Liver (tissue), 9 donors: ENCODE data around the gene ACVR2A. TPM values are rescaled to one million over a fixed set of nuclear protein-coding genes. Genes with fewer than 3 reads are reported as not detected.

Experiments
- DNase-seq: peaks from one replicate; pipeline ENCODE4 v3.0.0-alpha.2; 2017; ENCODE audit warnings: low spot score
- H3K27ac ChIP-seq, 2 donors: one replicate each; pipeline ENCODE4 v1.7.0; 2013; ENCODE audit warnings: inconsistent platforms in 2 of 2, low read length in 2 of 2, control low read depth in 1 of 2, low read depth in 1 of 2, mild to moderate bottlenecking in 1 of 2
- H3K27me3 ChIP-seq, 4 donors: one replicate each; pipeline versions ENCODE4 v1.6.1 to v1.7.0; 2013; ENCODE audit warnings: low read length in 3 of 4, inconsistent platforms in 1 of 4, mild to moderate bottlenecking in 1 of 4, moderate library complexity in 1 of 4; ENCODE audit not compliant: control insufficient read depth in 4 of 4, insufficient read depth in 4 of 4
- H3K36me3 ChIP-seq, 4 donors: one replicate each; pipeline versions ENCODE4 v1.6.1 to v1.7.0; 2013; ENCODE audit warnings: low read length in 3 of 4, mild to moderate bottlenecking in 3 of 4, low read depth in 1 of 4, moderate library complexity in 1 of 4; ENCODE audit not compliant: control insufficient read depth in 4 of 4, insufficient read depth in 3 of 4
- H3K4me1 ChIP-seq, 4 donors: one replicate each; pipeline versions ENCODE4 v1.6.1 to v1.7.0; 2013; ENCODE audit warnings: low read length in 3 of 4, mild to moderate bottlenecking in 3 of 4, moderate library complexity in 1 of 4; ENCODE audit not compliant: control insufficient read depth in 4 of 4, insufficient read depth in 4 of 4
- H3K4me3 ChIP-seq, 3 donors: one replicate each; pipeline versions ENCODE4 v1.6.1 to v1.7.0; 2013; ENCODE audit warnings: low read length in 3 of 3, control low read depth in 1 of 3, low read depth in 1 of 3, mild to moderate bottlenecking in 1 of 3
- H3K9ac ChIP-seq, 2 donors: one replicate each; pipeline ENCODE4 v1.7.0; 2013; ENCODE audit warnings: low read length in 2 of 2, mild to moderate bottlenecking in 2 of 2, moderate library complexity in 2 of 2, control low read depth in 1 of 2, low read depth in 1 of 2
- H3K9me3 ChIP-seq, 4 donors: one replicate each; pipeline versions ENCODE4 v1.6.1 to v1.7.0; 2013; ENCODE audit warnings: low read length in 3 of 4; ENCODE audit not compliant: control insufficient read depth in 4 of 4
- ATF3 ChIP-seq: IDR thresholded peaks from 2 replicates; pipeline ENCODE4 v1.6.1; 2016; ENCODE audit warnings: antibody characterized with exemption
- CTCF ChIP-seq: fragments of 150-350 bp; IDR thresholded peaks from 2 replicates; pipeline ENCODE4 v1.5.1; 2017; ENCODE audit warnings: improper control_type of control experiment, low read depth, low read length; ENCODE audit not compliant: missing input control
- EGR1 ChIP-seq, 2 donors: IDR thresholded peaks; 2 replicates each; pipeline ENCODE4 v1.6.1; 2016 to 2018; ENCODE audit warnings: antibody characterized with exemption in 2 of 2, low read depth in 2 of 2
- FOXA1 ChIP-seq: IDR thresholded peaks from 2 replicates; pipeline ENCODE4 v1.6.1; 2016; ENCODE audit warnings: antibody characterized with exemption
- FOXA2 ChIP-seq: IDR thresholded peaks from 2 replicates; pipeline ENCODE4 v1.6.1; 2016; ENCODE audit warnings: antibody characterized with exemption
- GABPA ChIP-seq, 2 donors: IDR thresholded peaks in 1 of 2; conservative IDR thresholded peaks in 1 of 2; 2 replicates each; pipeline ENCODE4 v1.6.1; 2016; ENCODE audit warnings: antibody characterized with exemption in 2 of 2, mild to moderate bottlenecking in 1 of 2, moderate library complexity in 1 of 2
- HNF4A ChIP-seq, 2 donors: conservative IDR thresholded peaks; 2 replicates each; pipeline ENCODE4 v1.6.1; 2016; ENCODE audit warnings: antibody characterized with exemption in 2 of 2, mild to moderate bottlenecking in 2 of 2
- HNF4G ChIP-seq: IDR thresholded peaks from 2 replicates; pipeline ENCODE4 v1.6.1; 2016; ENCODE audit warnings: antibody characterized with exemption
- JUND ChIP-seq, 2 donors: IDR thresholded peaks; 2 replicates each; pipeline ENCODE4 v1.6.1; 2016; ENCODE audit warnings: antibody characterized with exemption in 2 of 2
- MAX ChIP-seq: IDR thresholded peaks from 2 replicates; pipeline ENCODE4 v1.6.1; 2016; ENCODE audit warnings: antibody characterized with exemption
- NR2F2 ChIP-seq: IDR thresholded peaks from 2 replicates; pipeline ENCODE4 v1.6.1; 2016; ENCODE audit warnings: antibody characterized with exemption
- RAD21 ChIP-seq, 2 donors: IDR thresholded peaks; 2 replicates each; pipeline ENCODE4 v1.6.1; 2016; ENCODE audit warnings: antibody characterized with exemption in 2 of 2, mild to moderate bottlenecking in 2 of 2
- REST ChIP-seq: IDR thresholded peaks from 2 replicates; pipeline ENCODE4 v1.6.1; 2016; ENCODE audit warnings: antibody characterized with exemption, mild to moderate bottlenecking
- RXRA ChIP-seq, 2 donors: IDR thresholded peaks; 2 replicates each; pipeline ENCODE4 v1.6.1; 2017 to 2018; ENCODE audit warnings: antibody characterized with exemption in 2 of 2, mild to moderate bottlenecking in 1 of 2
- SP1 ChIP-seq: IDR thresholded peaks from 2 replicates; pipeline ENCODE4 v1.6.1; 2018; ENCODE audit warnings: antibody characterized with exemption, mild to moderate bottlenecking
- TAF1 ChIP-seq: conservative IDR thresholded peaks from 2 replicates; pipeline ENCODE4 v1.6.1; 2016; ENCODE audit warnings: antibody characterized with exemption, mild to moderate bottlenecking
- YY1 ChIP-seq: IDR thresholded peaks from 2 replicates; pipeline ENCODE4 v1.6.1; 2016; ENCODE audit warnings: antibody characterized with exemption, mild to moderate bottlenecking
- ZBTB33 ChIP-seq: IDR thresholded peaks from 2 replicates; pipeline ENCODE4 v1.6.1; 2016; ENCODE audit warnings: antibody characterized with exemption
- WGBS: extraction: QIAGEN DNeasy Blood & Tissue Kit; methylation state at CpG from one replicate; pipeline ENCODE4 v1.1.7; 2013; 5-methylcytosine and 5-hydroxymethylcytosine counted together
- polyA plus RNA-seq, 2 donors: library from polyadenylated mRNA; stranded (reverse) in 1 of 2; unstranded in 1 of 2; fragments of 200-250 nt in 1 of 2; fragments of >200 nt in 1 of 2; fragmentation: Nextera tagmentation in 1 of 2; extraction: Ambion mirVana in 1 of 2; gene quantifications; one replicate each; pipeline versions ENCODE4 v1.2.1 to v1.2.3, GENCODE V29; 2013 to 2015
- total RNA-seq, 2 donors: library from RNA; depleted of rRNA; stranded (reverse); fragments of >200 nt; gene quantifications; one replicate each; pipeline ENCODE4 v1.2.3, GENCODE V29; 2014
- donor health status: healthy.
- donor health status: healthy.
- donor health status: healthy.
- donor health status: healthy.
- donor health status: healthy.

ACVR2A gene
- total and polyA plus RNA-seq, 4 donors, result 2.2 to 9.5 (median 6.3) TPM

GRCh38 chr2:147806846-147807245, 38.0 kb upstream of the ACVR2A start:
- no peaks in the 10 kb centered on the region for H3K27me3 ChIP-seq
- whole genome bisulfite sequencing, result 66% methylated on average over 1 of the region's 1 CpG
- no peak overlapping the region for H3K9ac ChIP-seq
- no peak for DNase-seq
- H3K4me1 ChIP-seq, result no peaks in the 10 kb centered on the region
- H3K36me3 ChIP-seq, result no peaks in the 10 kb centered on the region
- no peak for TF ChIP-seq HNF4G
- no peak for TF ChIP-seq ZBTB33
- no peak for TF ChIP-seq SP1
- TF ChIP-seq CTCF, result no peak
- no peak for TF ChIP-seq MAX
- TF ChIP-seq ATF3, result no peak
- TF ChIP-seq GABPA (IDR thresholded peaks at IDR 0.05 in 1 of 2, conservative IDR thresholded peaks at IDR 0.05 in 1 of 2), result no peak
- TF ChIP-seq NR2F2, result no peak
- TF ChIP-seq YY1, result no peak
- no peak for TF ChIP-seq RAD21 (IDR thresholded peaks at IDR 0.05)
- TF ChIP-seq TAF1, result no peak
- H3K27ac ChIP-seq, result no peak overlapping the region
- H3K4me3 ChIP-seq, result no peak overlapping the region
- H3K9me3 ChIP-seq, result no peaks in the 10 kb centered on the region

GRCh38 chr2:147808520-147808919, 36.3 kb upstream of the ACVR2A start:
- WGBS, result 75% methylated on average over 4 of the region's 4 CpGs
- no peak for DNase-seq
- Histone ChIP-seq H3K9me3 (no peaks in the 10 kb centered on the region), H3K4me1 (no peaks in the 10 kb centered on the region), H3K27me3 (no peaks in the 10 kb centered on the region), H3K4me3 (no peak overlapping the region), H3K9ac (no peak overlapping the region), H3K27ac (no peak overlapping the region), H3K36me3 (no peaks in the 10 kb centered on the region)
- TF ChIP-seq REST (no peak), HNF4A (conservative IDR thresholded peaks at IDR 0.05) (no peak), TAF1 (no peak), NR2F2 (no peak), ATF3 (no peak), FOXA1 (no peak), RAD21 (IDR thresholded peaks at IDR 0.05) (no peak), YY1 (no peak), EGR1 (IDR thresholded peaks at IDR 0.05; ENCODE audit: low read depth in 2 of 2) (no peak), ZBTB33 (no peak), HNF4G (no peak), CTCF (no peak), JUND (IDR thresholded peaks at IDR 0.05) (no peak), FOXA2 (no peak), RXRA (IDR thresholded peaks at IDR 0.05) (no peak), MAX (no peak), SP1 (no peak), GABPA (IDR thresholded peaks at IDR 0.05 in 1 of 2, conservative IDR thresholded peaks at IDR 0.05 in 1 of 2) (no peak)
